Heart left ventricle (tissue), 16 donors: Measurements from ENCODE around the gene RIN3. TPM values are rescaled to one million over a fixed set of nuclear protein-coding genes. Genes with fewer than 3 reads are reported as not detected.

Source experiments
- ATAC-seq, 4 donors: fragments of 200-7000 bp; cut with Tn5 transposase; one replicate each; pipeline ENCODE4 v1.9.1; 2020 to 2022; ENCODE audit warnings: moderate library complexity in 4 of 4, mild to moderate bottlenecking in 3 of 4, moderate number of reproducible peaks in 1 of 4
- DNase-seq, 5 donors: peaks; one replicate each; pipeline ENCODE4 v3.0.0-alpha.2; 2020
- H3K27ac ChIP-seq, 12 donors: fragments of 200-600 bp; sonication (generic) in 4 of 12; one replicate each; pipeline versions ENCODE4 v1.5.0 to v1.8.0; 2016 to 2022; ENCODE audit warnings: mild to moderate bottlenecking in 2 of 12
- H3K27me3 ChIP-seq, 9 donors: fragments of 200-600 bp; sonication (generic) in 2 of 9; one replicate each; pipeline versions ENCODE4 v1.5.1 to v1.8.0; 2016 to 2022; ENCODE audit warnings: mild to moderate bottlenecking in 3 of 9
- H3K36me3 ChIP-seq, 9 donors: fragments of 200-600 bp; sonication (generic) in 2 of 9; one replicate each; pipeline versions ENCODE4 v1.5.0 to v1.8.0; 2018 to 2022; ENCODE audit warnings: mild to moderate bottlenecking in 2 of 9
- H3K4me1 ChIP-seq, 12 donors: fragments of 200-600 bp; sonication (generic) in 4 of 12; one replicate each; pipeline versions ENCODE4 v1.5.0 to v1.8.0; 2016 to 2022; ENCODE audit warnings: mild to moderate bottlenecking in 3 of 12
- H3K4me3 ChIP-seq, 12 donors: fragments of 200-600 bp; sonication (generic) in 4 of 12; one replicate each; pipeline versions ENCODE4 v1.5.0 to v1.8.0; 2017 to 2022; ENCODE audit warnings: mild to moderate bottlenecking in 9 of 12, moderate library complexity in 4 of 12
- H3K9me3 ChIP-seq, 12 donors: fragments of 200-600 bp; sonication (generic) in 4 of 12; one replicate each; pipeline versions ENCODE4 v1.5.0 to v1.8.0; 2016 to 2022; ENCODE audit warnings: mild to moderate bottlenecking in 1 of 12
- CTCF ChIP-seq, 12 donors: fragments of 200-600 bp; sonication (generic) in 4 of 12; IDR thresholded peaks; one replicate each; pipeline versions ENCODE4 v1.5.0 to v1.8.0; 2018 to 2022; ENCODE audit warnings: antibody characterized with exemption in 12 of 12, mild to moderate bottlenecking in 5 of 12
- POLR2A ChIP-seq, 2 donors: fragments of 450-650 bp; IDR thresholded peaks; one replicate each; pipeline ENCODE4 v1.6.1; 2017; ENCODE audit warnings: antibody characterized with exemption in 2 of 2, mild to moderate bottlenecking in 2 of 2, moderate library complexity in 2 of 2
- WGBS, 4 donors: extraction: QIAGEN DNeasy Blood & Tissue Kit in 2 of 4; methylation state at CpG; one replicate each; pipeline versions ENCODE4 v1.1.5 to v1.1.7; 2013 to 2018; 5-methylcytosine and 5-hydroxymethylcytosine counted together
- intact Hi-C, 10 donors: fragments of 100-400 bp; cut with DNase I; formaldehyde crosslinking; loops; one replicate each; pipeline versions ENCODE4 v1.11.1 to v1.14.2; 2022
- polyA plus RNA-seq, 2 donors: library from polyadenylated mRNA; stranded (reverse); fragments of 200-250 nt; gene quantifications; one replicate each; pipeline ENCODE4 v1.2.3, GENCODE V29; 2013
- total RNA-seq, 9 donors: library from RNA; depleted of rRNA in 2 of 9; stranded (reverse); fragments of >200 nt in 2 of 9; fragmentation: NEBNext Ultra II Directional in 3 of 9; extraction: Animal tissue kit (Norgen Biotek cat#: 25700) in 3 of 9; gene quantifications; one replicate each; pipeline versions ENCODE4 v1.1.0 to v1.2.4, GENCODE V29; 2016 to 2023
- donor health status: ischemic (EF 13 %, LVEDD 7.1; RV severe dilation, severe dysfunction).
- donor health status: healthy with polysubstance abuse.
- donor health status: DM: no; HTN: yes; CAD: no.
- donor health status: DM: no; HTN: no; CAD: no.
- donor health status: ischemic (EF 25% LVEDD 6.9; RV normal size, moderate dysfunction).
- donor health status: ischemic (EF 25% LVEDD 5.7; RV mildly dilated, moderate dysfunction).
- donor health status: healthy.
- donor health status: DM: yes; HTN: yes; CAD: no.
- donor health status: ischemic (EF 35%, LVEDD 5.7; RV mildly dilated, moderate dysfunction).
- donor health status: nonischemic (EF 11% LVEDD 7.7; RV severe dilation, severe dysfunction).
- donor health status: DM: yes; HTN: yes; CAD: no.
- donor health status: PGD.
- donor health status: ischemic (EF 29% LVEDD 5.4; RV normal size, mild dysfunction).
- donor health status: nonischemic (EF 23%, LVEDD 6.1; RV moderate dilation, normal function).

The RIN3 gene
- total and polyA plus RNA-seq, 11 donors, result 8.6 to 37.0 (median 12.7) TPM

GRCh38 chr14:92635031-92635430 lies 121.5 kb downstream of the RIN3 start:
- no peaks in the 10 kb centered on the region for H3K9me3 ChIP-seq
- H3K36me3 ChIP-seq, result no peaks in the 10 kb centered on the region
- H3K4me1 ChIP-seq, result peaks cover 0 to 22% (median 0%) of the 10 kb centered on the region in 12 donors
- H3K27me3 ChIP-seq, result no peaks in the 10 kb centered on the region
- no peak overlapping the region for H3K4me3 ChIP-seq
- 82 to 95% (median 95%) methylated on average over 4 of the region's 4 CpGs for WGBS, 4 donors
- no peak overlapping the region for H3K27ac ChIP-seq
- no peak for TF ChIP-seq POLR2A (IDR thresholded peaks at IDR 0.05)
- no peak for TF ChIP-seq CTCF (IDR thresholded peaks at IDR 0.05)
- intact Hi-C loops, result no loop called here
- no peak for ATAC-seq
- DNase-seq, result no peak

- peaks cover 0 to 18% (median 0%) of the 10 kb centered on the region in 12 donors for H3K4me1 ChIP-seq
- no peak for DNase-seq
- ATAC-seq, result no peak
- TF ChIP-seq CTCF (IDR thresholded peaks at IDR 0.05) (no peak), POLR2A (IDR thresholded peaks at IDR 0.05) (no peak)
- H3K4me3 ChIP-seq, result no peak overlapping the region
- no peak overlapping the region for H3K27ac ChIP-seq
- H3K9me3 ChIP-seq, result no peaks in the 10 kb centered on the region
- H3K27me3 ChIP-seq, result no peaks in the 10 kb centered on the region
- intact Hi-C loops, result no loop called here
- WGBS, 4 donors, result 82 to 96% (median 95%) methylated on average over 4 of the region's 4 CpGs
- H3K36me3 ChIP-seq, result no peaks in the 10 kb centered on the region
These were observed 122.3 kb downstream of the RIN3 start for GRCh38 chr14:92635896-92636295.

- WGBS, 4 donors, result 62 to 75% (median 67%) methylated on average over 7 of the region's 7 CpGs
- H3K4me3 ChIP-seq, result no peak overlapping the region
- H3K9me3 ChIP-seq, result no peaks in the 10 kb centered on the region
- intact Hi-C loops, result no loop called here
- TF ChIP-seq POLR2A (IDR thresholded peaks at IDR 0.05) (no peak), CTCF (IDR thresholded peaks at IDR 0.05) (no peak)
- H3K27ac ChIP-seq, result no peak overlapping the region
- peaks cover 0 to 18% (median 0%) of the 10 kb centered on the region in 12 donors for H3K4me1 ChIP-seq
- no peak for DNase-seq
- no peak for ATAC-seq
- H3K36me3 ChIP-seq, result peaks cover 0 to 10% (median 0%) of the 10 kb centered on the region in 9 donors
- H3K27me3 ChIP-seq, result no peaks in the 10 kb centered on the region
These were observed 123.6 kb downstream of the RIN3 start for GRCh38 chr14:92637228-92637627.

- Histone ChIP-seq H3K27me3 (no peaks in the 10 kb centered on the region), H3K9me3 (no peaks in the 10 kb centered on the region), H3K27ac (no peak overlapping the region), H3K4me3 (no peak overlapping the region), H3K36me3 (peaks cover 0 to 16% (median 4%) of the 10 kb centered on the region in 9 donors), H3K4me1 (peaks cover 0 to 17% (median 0%) of the 10 kb centered on the region in 12 donors)
- ATAC-seq (no peak), DNase-seq (no peak)
- 91 to 94% (median 92%) methylated on average over 5 of the region's 5 CpGs for WGBS, 4 donors
- intact Hi-C loops, result no loop called here
- TF ChIP-seq POLR2A (IDR thresholded peaks at IDR 0.05), result no peak
These were observed 124.3 kb downstream of the RIN3 start for GRCh38 chr14:92637864-92638263.

- H3K36me3 ChIP-seq, result peaks cover 0 to 16% (median 4%) of the 10 kb centered on the region in 9 donors
- DNase-seq (no peak), ATAC-seq (no peak)
- no peak overlapping the region for H3K27ac ChIP-seq
- 83 to 95% (median 88%) methylated on average over 9 of the region's 9 CpGs for WGBS, 4 donors
- TF ChIP-seq CTCF (IDR thresholded peaks at IDR 0.05), result no peak
- TF ChIP-seq POLR2A (IDR thresholded peaks at IDR 0.05), result no peak
- no peaks in the 10 kb centered on the region for H3K27me3 ChIP-seq
- H3K9me3 ChIP-seq, result no peaks in the 10 kb centered on the region
- H3K4me3 ChIP-seq, result no peak overlapping the region
- H3K4me1 ChIP-seq, result peaks cover 0 to 13% (median 0%) of the 10 kb centered on the region in 12 donors
- intact Hi-C loops, result no loop called here
These were observed 124.7 kb downstream of the RIN3 start for GRCh38 chr14:92638266-92638665.
